Chondrocyte (in vitro differentiated cells): ENCODE measurements around the gene NFASC. TPM values are rescaled to one million over a fixed set of nuclear protein-coding genes. Genes with fewer than 3 reads are reported as not detected.

Experiments
- DNase-seq: peaks from one replicate; pipeline ENCODE4 v3.0.0; 2021; ENCODE audit warnings: mixed read lengths, low spot score
- H3K27ac Mint-ChIP-seq: one replicate; pipeline ENCODE4 v1.8.0; 2021; ENCODE audit warnings: mild to moderate bottlenecking, moderate library complexity, mixed read lengths; ENCODE audit not compliant: unreplicated experiment
- H3K27me3 Mint-ChIP-seq: 2 replicates; pipeline ENCODE4 v1.8.0; 2021; ENCODE audit warnings: low read depth, mixed read lengths
- H3K36me3 Mint-ChIP-seq: 2 replicates; pipeline ENCODE4 v1.8.0; 2021; ENCODE audit warnings: low read depth, mixed read lengths
- H3K4me1 Mint-ChIP-seq: 2 replicates; pipeline ENCODE4 v1.8.0; 2021; ENCODE audit warnings: low read depth, mild to moderate bottlenecking, mixed read lengths
- H3K4me3 Mint-ChIP-seq: one replicate; pipeline ENCODE4 v1.8.0; 2021; ENCODE audit warnings: mild to moderate bottlenecking, moderate library complexity, mixed read lengths; ENCODE audit not compliant: unreplicated experiment
- H3K9me3 Mint-ChIP-seq: 2 replicates; pipeline ENCODE4 v1.8.0; 2021; ENCODE audit warnings: low read depth, mixed read lengths
- total RNA-seq: library from RNA; stranded (reverse); gene quantifications from 3 replicates; pipeline ENCODE4 v1.2.1, GENCODE V29; 2021
- TF ChIP-seq, protein P1 (sequence below): fragments of 200-600 bp; sonication (generic); IDR thresholded peaks from 2 replicates; pipeline ENCODE4 v1.5.0; 2021; ENCODE audit warnings: antibody characterized with exemption, mild to moderate bottlenecking, moderate library complexity

NFASC gene
- total RNA-seq, 1 donor from 2014 or later = 0.20 TPM

DNA sequence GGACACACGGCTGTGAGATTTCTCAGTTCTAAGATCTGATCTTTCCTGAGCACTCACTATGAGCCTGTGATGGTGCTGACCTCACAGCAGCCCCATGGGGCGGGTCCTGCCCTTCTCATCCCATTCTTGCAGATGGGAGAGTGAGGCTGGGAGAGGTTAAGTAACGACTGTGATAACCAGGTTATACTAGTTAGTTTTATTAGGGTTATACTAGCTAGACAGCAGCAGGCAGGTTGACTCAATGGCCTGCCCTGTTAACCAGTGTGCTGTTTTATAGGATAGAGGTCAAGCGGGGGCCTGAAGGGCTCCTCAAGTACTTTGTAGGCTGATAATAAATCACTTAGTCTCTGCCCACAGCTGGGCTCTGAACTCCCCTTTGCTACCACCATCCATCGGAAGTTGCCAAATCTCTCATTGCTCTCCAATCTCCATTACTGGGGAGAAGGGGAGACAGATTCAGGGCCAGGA, 177.1 kb downstream of the NFASC start:
- Mint-ChIP-seq H3K27ac (no peak overlapping the region), H3K9me3 (no peaks in the 10 kb centered on the region), H3K4me3 (no peak overlapping the region), H3K36me3 (no peaks in the 10 kb centered on the region), H3K27me3 (peaks cover 48% of the 10 kb centered on the region), H3K4me1 (no peaks in the 10 kb centered on the region)
- no peak for DNase-seq
- TF ChIP-seq, protein P1, sequence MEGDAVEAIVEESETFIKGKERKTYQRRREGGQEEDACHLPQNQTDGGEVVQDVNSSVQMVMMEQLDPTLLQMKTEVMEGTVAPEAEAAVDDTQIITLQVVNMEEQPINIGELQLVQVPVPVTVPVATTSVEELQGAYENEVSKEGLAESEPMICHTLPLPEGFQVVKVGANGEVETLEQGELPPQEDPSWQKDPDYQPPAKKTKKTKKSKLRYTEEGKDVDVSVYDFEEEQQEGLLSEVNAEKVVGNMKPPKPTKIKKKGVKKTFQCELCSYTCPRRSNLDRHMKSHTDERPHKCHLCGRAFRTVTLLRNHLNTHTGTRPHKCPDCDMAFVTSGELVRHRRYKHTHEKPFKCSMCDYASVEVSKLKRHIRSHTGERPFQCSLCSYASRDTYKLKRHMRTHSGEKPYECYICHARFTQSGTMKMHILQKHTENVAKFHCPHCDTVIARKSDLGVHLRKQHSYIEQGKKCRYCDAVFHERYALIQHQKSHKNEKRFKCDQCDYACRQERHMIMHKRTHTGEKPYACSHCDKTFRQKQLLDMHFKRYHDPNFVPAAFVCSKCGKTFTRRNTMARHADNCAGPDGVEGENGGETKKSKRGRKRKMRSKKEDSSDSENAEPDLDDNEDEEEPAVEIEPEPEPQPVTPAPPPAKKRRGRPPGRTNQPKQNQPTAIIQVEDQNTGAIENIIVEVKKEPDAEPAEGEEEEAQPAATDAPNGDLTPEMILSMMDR = no peak

DNA sequence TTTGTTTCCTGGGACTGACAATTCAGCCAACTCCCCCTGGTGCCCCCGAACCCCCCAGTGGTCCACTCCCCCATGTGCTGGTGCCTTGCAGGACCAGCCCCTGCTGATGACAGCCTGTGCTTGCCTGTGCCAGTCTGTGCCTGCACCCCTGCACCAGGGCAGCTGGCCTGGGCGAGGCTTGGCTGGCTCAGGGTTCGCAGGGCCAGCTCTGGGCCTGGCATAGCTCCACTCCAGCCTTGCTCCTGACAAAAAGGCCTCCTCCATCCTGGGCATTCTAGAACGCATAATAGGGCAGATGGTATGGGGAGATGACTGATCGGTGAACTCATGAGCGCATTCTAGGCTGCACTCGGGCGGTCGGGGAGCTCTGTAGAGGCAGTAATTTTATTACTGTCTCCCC, 177.7 kb downstream of the NFASC start:
- DNase-seq = no peak
- Mint-ChIP-seq H3K36me3 (no peaks in the 10 kb centered on the region), H3K27me3 (peaks cover 53% of the 10 kb centered on the region)

DNA sequence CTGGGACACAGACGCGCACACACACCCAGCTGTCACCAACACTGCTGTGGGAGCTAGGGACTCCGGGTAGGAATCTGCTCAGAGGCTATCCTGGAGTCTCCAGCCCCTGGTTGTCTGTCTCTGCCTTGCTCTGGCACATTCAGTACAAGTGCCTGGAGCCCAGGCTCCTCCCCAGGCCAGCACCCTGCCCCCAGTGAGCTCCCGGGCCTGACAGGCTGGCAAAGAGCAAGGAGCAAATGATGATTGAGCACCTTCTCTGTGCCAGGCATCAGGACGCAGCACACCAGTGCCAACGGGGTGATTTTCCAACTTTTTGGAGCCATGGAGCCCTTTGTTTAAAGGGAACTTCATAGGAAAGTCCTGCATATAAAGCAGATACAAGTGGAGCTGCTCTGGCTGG, 178.8 kb downstream of the NFASC start:
- Mint-ChIP-seq H3K4me3 (no peak overlapping the region), H3K36me3 (no peaks in the 10 kb centered on the region), H3K4me1 (no peaks in the 10 kb centered on the region), H3K9me3 (no peaks in the 10 kb centered on the region), H3K27ac (no peak overlapping the region), H3K27me3 (peaks cover 53% of the 10 kb centered on the region)
- TF ChIP-seq, protein P1 = no peak
- no peak for DNase-seq

More for the DNA sequence above, 177.7 kb downstream of the NFASC start:
- no peaks in the 10 kb centered on the region for H3K4me1 Mint-ChIP-seq
- TF ChIP-seq, protein P1 = no peak
- H3K4me3 Mint-ChIP-seq = no peak overlapping the region
- H3K27ac Mint-ChIP-seq = no peak overlapping the region
- H3K9me3 Mint-ChIP-seq = no peaks in the 10 kb centered on the region

DNA sequence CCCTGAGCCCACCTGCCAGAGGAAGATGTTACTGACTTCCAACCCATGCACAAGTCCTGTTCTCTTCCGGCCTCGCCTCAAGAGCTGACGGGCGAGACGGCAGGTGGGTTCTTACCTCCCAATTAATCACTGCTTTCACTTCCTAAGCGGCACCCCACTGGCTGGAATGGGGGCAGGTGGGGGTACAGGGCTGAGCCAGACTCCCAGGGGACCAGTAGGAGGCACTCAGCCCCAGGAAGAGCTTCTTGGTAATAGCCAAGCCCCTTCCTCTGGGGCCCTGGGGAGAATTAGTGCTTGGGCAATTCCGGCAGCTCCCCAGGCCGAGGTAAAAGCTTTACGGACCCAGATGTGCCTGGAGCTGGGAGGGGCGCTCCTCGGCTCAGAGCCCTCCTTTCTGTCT, 182.0 kb downstream of the NFASC start:
- Mint-ChIP-seq H3K4me1 (no peaks in the 10 kb centered on the region), H3K27ac (no peak overlapping the region), H3K36me3 (no peaks in the 10 kb centered on the region), H3K9me3 (no peaks in the 10 kb centered on the region), H3K27me3 (peaks cover 39% of the 10 kb centered on the region), H3K4me3 (no peak overlapping the region)
- TF ChIP-seq, protein P1 = no peak
- DNase-seq = no peak

DNA sequence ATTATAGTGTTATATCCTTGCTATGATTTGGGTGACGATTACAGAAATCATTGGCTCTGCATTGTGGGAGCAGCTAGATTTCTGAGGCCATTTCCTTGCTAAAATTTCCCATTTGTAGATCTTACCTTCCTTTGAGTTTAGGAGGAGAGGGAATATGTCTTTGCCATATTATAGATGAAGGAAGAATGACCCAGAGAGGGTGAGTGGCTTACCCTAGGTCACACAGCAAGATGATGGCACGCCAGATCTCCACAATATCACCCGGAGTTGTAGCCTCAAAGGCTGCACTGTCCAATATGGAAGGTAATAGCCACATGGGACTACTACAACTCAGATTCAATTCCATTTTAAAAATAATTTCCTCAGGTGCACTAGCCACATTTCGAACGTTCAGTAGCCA, 182.6 kb downstream of the NFASC start:
- no peaks in the 10 kb centered on the region for H3K9me3 Mint-ChIP-seq
- H3K36me3 Mint-ChIP-seq = no peaks in the 10 kb centered on the region
- TF ChIP-seq, protein P1 = no peak
- H3K4me1 Mint-ChIP-seq = no peaks in the 10 kb centered on the region
- H3K27me3 Mint-ChIP-seq = peaks cover 34% of the 10 kb centered on the region
- H3K4me3 Mint-ChIP-seq = no peak overlapping the region
- H3K27ac Mint-ChIP-seq = no peak overlapping the region
- DNase-seq = no peak
